Liver (tissue), 9 donors: ENCODE measurements around the gene ZSWIM8. TPM values are rescaled to one million over a fixed set of nuclear protein-coding genes. Genes with fewer than 3 reads are reported as not detected.

Source experiments
- DNase-seq: peaks from one replicate; pipeline ENCODE4 v3.0.0-alpha.2; 2017; ENCODE audit warnings: low spot score
- H3K27ac ChIP-seq, 2 donors: one replicate each; pipeline ENCODE4 v1.7.0; 2013; ENCODE audit warnings: inconsistent platforms in 2 of 2, low read length in 2 of 2, control low read depth in 1 of 2, low read depth in 1 of 2, mild to moderate bottlenecking in 1 of 2
- H3K27me3 ChIP-seq, 4 donors: one replicate each; pipeline versions ENCODE4 v1.6.1 to v1.7.0; 2013; ENCODE audit warnings: low read length in 3 of 4, inconsistent platforms in 1 of 4, mild to moderate bottlenecking in 1 of 4, moderate library complexity in 1 of 4; ENCODE audit not compliant: control insufficient read depth in 4 of 4, insufficient read depth in 4 of 4
- H3K36me3 ChIP-seq, 4 donors: one replicate each; pipeline versions ENCODE4 v1.6.1 to v1.7.0; 2013; ENCODE audit warnings: low read length in 3 of 4, mild to moderate bottlenecking in 3 of 4, low read depth in 1 of 4, moderate library complexity in 1 of 4; ENCODE audit not compliant: control insufficient read depth in 4 of 4, insufficient read depth in 3 of 4
- H3K4me1 ChIP-seq, 4 donors: one replicate each; pipeline versions ENCODE4 v1.6.1 to v1.7.0; 2013; ENCODE audit warnings: low read length in 3 of 4, mild to moderate bottlenecking in 3 of 4, moderate library complexity in 1 of 4; ENCODE audit not compliant: control insufficient read depth in 4 of 4, insufficient read depth in 4 of 4
- H3K4me3 ChIP-seq, 3 donors: one replicate each; pipeline versions ENCODE4 v1.6.1 to v1.7.0; 2013; ENCODE audit warnings: low read length in 3 of 3, control low read depth in 1 of 3, low read depth in 1 of 3, mild to moderate bottlenecking in 1 of 3
- H3K9ac ChIP-seq, 2 donors: one replicate each; pipeline ENCODE4 v1.7.0; 2013; ENCODE audit warnings: low read length in 2 of 2, mild to moderate bottlenecking in 2 of 2, moderate library complexity in 2 of 2, control low read depth in 1 of 2, low read depth in 1 of 2
- H3K9me3 ChIP-seq, 4 donors: one replicate each; pipeline versions ENCODE4 v1.6.1 to v1.7.0; 2013; ENCODE audit warnings: low read length in 3 of 4; ENCODE audit not compliant: control insufficient read depth in 4 of 4
- CTCF ChIP-seq: fragments of 150-350 bp; IDR thresholded peaks from 2 replicates; pipeline ENCODE4 v1.5.1; 2017; ENCODE audit warnings: improper control_type of control experiment, low read depth, low read length; ENCODE audit not compliant: missing input control
- FOXA1 ChIP-seq: IDR thresholded peaks from 2 replicates; pipeline ENCODE4 v1.6.1; 2016; ENCODE audit warnings: antibody characterized with exemption
- FOXA2 ChIP-seq: IDR thresholded peaks from 2 replicates; pipeline ENCODE4 v1.6.1; 2016; ENCODE audit warnings: antibody characterized with exemption
- GABPA ChIP-seq, 2 donors: IDR thresholded peaks in 1 of 2; conservative IDR thresholded peaks in 1 of 2; 2 replicates each; pipeline ENCODE4 v1.6.1; 2016; ENCODE audit warnings: antibody characterized with exemption in 2 of 2, mild to moderate bottlenecking in 1 of 2, moderate library complexity in 1 of 2
- JUND ChIP-seq, 2 donors: IDR thresholded peaks; 2 replicates each; pipeline ENCODE4 v1.6.1; 2016; ENCODE audit warnings: antibody characterized with exemption in 2 of 2
- RAD21 ChIP-seq, 2 donors: IDR thresholded peaks; 2 replicates each; pipeline ENCODE4 v1.6.1; 2016; ENCODE audit warnings: antibody characterized with exemption in 2 of 2, mild to moderate bottlenecking in 2 of 2
- RXRA ChIP-seq, 2 donors: IDR thresholded peaks; 2 replicates each; pipeline ENCODE4 v1.6.1; 2017 to 2018; ENCODE audit warnings: antibody characterized with exemption in 2 of 2, mild to moderate bottlenecking in 1 of 2
- SP1 ChIP-seq: IDR thresholded peaks from 2 replicates; pipeline ENCODE4 v1.6.1; 2018; ENCODE audit warnings: antibody characterized with exemption, mild to moderate bottlenecking
- TAF1 ChIP-seq: conservative IDR thresholded peaks from 2 replicates; pipeline ENCODE4 v1.6.1; 2016; ENCODE audit warnings: antibody characterized with exemption, mild to moderate bottlenecking
- WGBS: extraction: QIAGEN DNeasy Blood & Tissue Kit; methylation state at CpG from one replicate; pipeline ENCODE4 v1.1.7; 2013; 5-methylcytosine and 5-hydroxymethylcytosine counted together
- polyA plus RNA-seq, 2 donors: library from polyadenylated mRNA; stranded (reverse) in 1 of 2; unstranded in 1 of 2; fragments of 200-250 nt in 1 of 2; fragments of >200 nt in 1 of 2; fragmentation: Nextera tagmentation in 1 of 2; extraction: Ambion mirVana in 1 of 2; gene quantifications; one replicate each; pipeline versions ENCODE4 v1.2.1 to v1.2.3, GENCODE V29; 2013 to 2015
- total RNA-seq, 2 donors: library from RNA; depleted of rRNA; stranded (reverse); fragments of >200 nt; gene quantifications; one replicate each; pipeline ENCODE4 v1.2.3, GENCODE V29; 2014
- TF ChIP-seq, protein P1 (sequence below): IDR thresholded peaks from 2 replicates; pipeline ENCODE4 v1.6.1; 2016; ENCODE audit warnings: antibody characterized with exemption
- TF ChIP-seq, protein P2 (sequence below): IDR thresholded peaks from 2 replicates; pipeline ENCODE4 v1.6.1; 2016; ENCODE audit warnings: antibody characterized with exemption, mild to moderate bottlenecking
- TF ChIP-seq, protein P3 (sequence below): IDR thresholded peaks from 2 replicates; pipeline ENCODE4 v1.6.1; 2016; ENCODE audit warnings: antibody characterized with exemption
- donor health status: healthy.
- donor health status: healthy.
- donor health status: healthy.
- donor health status: healthy.
- donor health status: healthy.

Gene ZSWIM8
- total and polyA plus RNA-seq, 4 donors, result 33.3 to 66.2 (median 44.4) TPM

DNA sequence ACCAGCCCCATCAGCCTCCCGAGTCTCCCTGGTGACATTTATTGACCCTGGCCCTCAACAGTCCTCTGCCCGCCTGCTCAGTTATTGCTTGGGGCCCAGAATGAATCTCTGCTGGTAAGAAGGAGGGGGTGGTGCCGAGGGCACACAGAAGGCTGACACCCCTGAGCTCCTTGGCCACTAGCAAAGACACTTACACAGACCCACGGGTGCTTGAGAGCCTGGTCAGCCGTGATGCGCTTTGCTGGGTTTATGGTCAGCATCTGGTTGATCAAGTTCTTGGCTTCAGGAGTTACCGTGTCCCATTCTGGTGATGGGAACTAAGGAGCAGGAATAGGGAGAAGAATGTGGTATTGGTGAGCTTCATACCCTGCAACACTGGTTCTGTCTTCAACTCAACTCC, 61.6 kb downstream of the ZSWIM8 start:
- DNase-seq, result no peak
- H3K27me3 ChIP-seq, result no peaks in the 10 kb centered on the region
- H3K9ac ChIP-seq, result no peak overlapping the region
- no peak overlapping the region for H3K4me3 ChIP-seq
- peaks cover 1 to 33% (median 25%) of the 10 kb centered on the region in 4 donors for H3K36me3 ChIP-seq
- TF ChIP-seq TAF1, result no peak
- no peak for TF ChIP-seq RXRA (IDR thresholded peaks at IDR 0.05)
- TF ChIP-seq, protein P1, sequence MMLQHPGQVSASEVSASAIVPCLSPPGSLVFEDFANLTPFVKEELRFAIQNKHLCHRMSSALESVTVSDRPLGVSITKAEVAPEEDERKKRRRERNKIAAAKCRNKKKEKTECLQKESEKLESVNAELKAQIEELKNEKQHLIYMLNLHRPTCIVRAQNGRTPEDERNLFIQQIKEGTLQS, result no peak
- TF ChIP-seq, protein P2, sequence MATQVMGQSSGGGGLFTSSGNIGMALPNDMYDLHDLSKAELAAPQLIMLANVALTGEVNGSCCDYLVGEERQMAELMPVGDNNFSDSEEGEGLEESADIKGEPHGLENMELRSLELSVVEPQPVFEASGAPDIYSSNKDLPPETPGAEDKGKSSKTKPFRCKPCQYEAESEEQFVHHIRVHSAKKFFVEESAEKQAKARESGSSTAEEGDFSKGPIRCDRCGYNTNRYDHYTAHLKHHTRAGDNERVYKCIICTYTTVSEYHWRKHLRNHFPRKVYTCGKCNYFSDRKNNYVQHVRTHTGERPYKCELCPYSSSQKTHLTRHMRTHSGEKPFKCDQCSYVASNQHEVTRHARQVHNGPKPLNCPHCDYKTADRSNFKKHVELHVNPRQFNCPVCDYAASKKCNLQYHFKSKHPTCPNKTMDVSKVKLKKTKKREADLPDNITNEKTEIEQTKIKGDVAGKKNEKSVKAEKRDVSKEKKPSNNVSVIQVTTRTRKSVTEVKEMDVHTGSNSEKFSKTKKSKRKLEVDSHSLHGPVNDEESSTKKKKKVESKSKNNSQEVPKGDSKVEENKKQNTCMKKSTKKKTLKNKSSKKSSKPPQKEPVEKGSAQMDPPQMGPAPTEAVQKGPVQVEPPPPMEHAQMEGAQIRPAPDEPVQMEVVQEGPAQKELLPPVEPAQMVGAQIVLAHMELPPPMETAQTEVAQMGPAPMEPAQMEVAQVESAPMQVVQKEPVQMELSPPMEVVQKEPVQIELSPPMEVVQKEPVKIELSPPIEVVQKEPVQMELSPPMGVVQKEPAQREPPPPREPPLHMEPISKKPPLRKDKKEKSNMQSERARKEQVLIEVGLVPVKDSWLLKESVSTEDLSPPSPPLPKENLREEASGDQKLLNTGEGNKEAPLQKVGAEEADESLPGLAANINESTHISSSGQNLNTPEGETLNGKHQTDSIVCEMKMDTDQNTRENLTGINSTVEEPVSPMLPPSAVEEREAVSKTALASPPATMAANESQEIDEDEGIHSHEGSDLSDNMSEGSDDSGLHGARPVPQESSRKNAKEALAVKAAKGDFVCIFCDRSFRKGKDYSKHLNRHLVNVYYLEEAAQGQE, result no peak
- no peak for TF ChIP-seq FOXA1
- TF ChIP-seq GABPA (IDR thresholded peaks at IDR 0.05 in 1 of 2, conservative IDR thresholded peaks at IDR 0.05 in 1 of 2), result no peak
- no peak overlapping the region for H3K27ac ChIP-seq
- peaks cover 3 to 12% (median 9%) of the 10 kb centered on the region in 4 donors for H3K4me1 ChIP-seq
- no peaks in the 10 kb centered on the region for H3K9me3 ChIP-seq
- 94% methylated on average over 7 of the region's 7 CpGs for WGBS

DNA sequence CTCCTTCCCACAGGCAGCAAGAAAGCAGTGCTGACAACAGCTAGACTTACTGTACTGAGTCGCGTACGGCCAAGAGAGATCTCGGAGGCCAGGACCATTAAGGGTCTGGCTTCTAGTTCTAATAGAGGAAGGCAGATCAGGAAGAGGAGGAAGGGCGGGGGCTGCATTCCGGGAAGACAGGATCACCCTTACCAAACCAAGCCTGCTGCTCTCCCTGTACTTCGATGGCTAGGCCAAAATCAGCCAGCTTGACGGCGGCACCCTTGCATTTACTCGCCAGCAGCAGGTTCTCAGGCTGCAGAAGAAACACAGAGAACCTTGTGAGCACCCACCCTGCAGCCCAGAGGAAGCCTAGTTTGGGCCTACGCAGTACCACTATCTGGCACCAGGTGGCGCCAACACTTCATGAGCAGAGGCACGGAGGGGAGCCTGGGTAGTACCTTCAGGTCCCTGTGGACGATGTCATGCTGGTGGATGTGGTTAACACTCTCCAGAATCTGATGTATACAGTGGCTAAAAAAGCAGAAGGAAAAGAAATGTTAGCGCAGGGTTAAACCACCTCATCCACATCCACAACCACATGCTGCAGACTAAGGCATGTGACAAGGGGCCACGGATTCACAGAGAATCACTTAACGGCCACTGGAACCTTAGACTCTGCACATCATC, 63.5 kb downstream of the ZSWIM8 start:
- Histone ChIP-seq H3K9me3 (no peaks in the 10 kb centered on the region), H3K36me3 (peaks cover 0 to 34% (median 28%) of the 10 kb centered on the region in 4 donors), H3K4me3 (no peak overlapping the region), H3K27ac (no peak overlapping the region), H3K9ac (no peak overlapping the region), H3K4me1 (peaks cover 0 to 7% (median 2%) of the 10 kb centered on the region in 4 donors), H3K27me3 (no peaks in the 10 kb centered on the region)
- 43% methylated on average over 17 of the region's 17 CpGs for WGBS
- peak; percentile 93 for DNase-seq
- TF ChIP-seq RAD21 (IDR thresholded peaks at IDR 0.05), result peak; percentile 99
- TF ChIP-seq CTCF, result peak; percentile 99
- TF ChIP-seq RXRA (IDR thresholded peaks at IDR 0.05), result no peak

DNA sequence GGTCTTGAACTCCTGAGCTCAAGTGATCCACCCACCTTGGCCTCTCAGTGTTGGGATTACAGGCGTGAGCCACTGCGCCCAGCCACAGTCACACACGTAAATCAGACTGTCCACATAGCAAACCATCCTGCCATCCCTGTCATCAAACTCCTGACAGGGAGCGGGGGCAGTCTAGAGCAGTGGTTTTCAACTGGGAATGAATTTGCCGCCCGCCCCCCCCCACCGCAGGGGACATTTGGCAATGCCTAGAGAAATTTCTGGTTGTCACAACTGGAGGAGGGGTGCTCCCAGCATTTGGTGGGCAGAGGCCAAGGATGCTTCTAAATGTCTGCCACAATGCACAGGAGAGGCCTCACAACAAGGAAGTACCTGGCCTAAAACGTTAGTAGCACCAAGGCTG, 64.8 kb downstream of the ZSWIM8 start:
- no peak overlapping the region for H3K4me3 ChIP-seq
- no peak overlapping the region for H3K27ac ChIP-seq
- no peaks in the 10 kb centered on the region for H3K27me3 ChIP-seq
- no peak overlapping the region for H3K9ac ChIP-seq
- H3K36me3 ChIP-seq, result peaks cover 0 to 33% (median 25%) of the 10 kb centered on the region in 4 donors
- H3K4me1 ChIP-seq, result peaks cover 1 to 19% (median 12%) of the 10 kb centered on the region in 4 donors
- no peaks in the 10 kb centered on the region for H3K9me3 ChIP-seq
- WGBS, result 89% methylated on average over 8 of the region's 8 CpGs
- TF ChIP-seq RXRA (IDR thresholded peaks at IDR 0.05) (no peak), FOXA2 (no peak), TAF1 (no peak), SP1 (no peak), JUND (IDR thresholded peaks at IDR 0.05) (no peak), CTCF (no peak)
- TF ChIP-seq, protein P1, result no peak
- TF ChIP-seq, protein P3, sequence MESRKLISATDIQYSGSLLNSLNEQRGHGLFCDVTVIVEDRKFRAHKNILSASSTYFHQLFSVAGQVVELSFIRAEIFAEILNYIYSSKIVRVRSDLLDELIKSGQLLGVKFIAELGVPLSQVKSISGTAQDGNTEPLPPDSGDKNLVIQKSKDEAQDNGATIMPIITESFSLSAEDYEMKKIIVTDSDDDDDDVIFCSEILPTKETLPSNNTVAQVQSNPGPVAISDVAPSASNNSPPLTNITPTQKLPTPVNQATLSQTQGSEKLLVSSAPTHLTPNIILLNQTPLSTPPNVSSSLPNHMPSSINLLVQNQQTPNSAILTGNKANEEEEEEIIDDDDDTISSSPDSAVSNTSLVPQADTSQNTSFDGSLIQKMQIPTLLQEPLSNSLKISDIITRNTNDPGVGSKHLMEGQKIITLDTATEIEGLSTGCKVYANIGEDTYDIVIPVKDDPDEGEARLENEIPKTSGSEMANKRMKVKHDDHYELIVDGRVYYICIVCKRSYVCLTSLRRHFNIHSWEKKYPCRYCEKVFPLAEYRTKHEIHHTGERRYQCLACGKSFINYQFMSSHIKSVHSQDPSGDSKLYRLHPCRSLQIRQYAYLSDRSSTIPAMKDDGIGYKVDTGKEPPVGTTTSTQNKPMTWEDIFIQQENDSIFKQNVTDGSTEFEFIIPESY, result no peak
- no peak for DNase-seq
